ENCODE data around the gene GATAD2B. TPM values are rescaled to one million over a fixed set of nuclear protein-coding genes. Genes with fewer than 3 reads are reported as not detected.
"Not testable (repeated sequence)": the region's sequence is repeated elsewhere in the genome, so short reads cannot be mapped to it uniquely, and the experiment has no call there.

GATAD2B gene
- total RNA-seq, 4 donors from 2014 or later, result 9.7 to 16.6 (median 12.0) TPM

- intact Hi-C loops (cut with DNase I), result no loop called here
- 93 to 94% methylated on average over 5 of the region's 5 CpGs for WGBS, 2 donors
- H3K27me3 ChIP-seq, result no peaks in the 10 kb centered on the region
- TF ChIP-seq, protein P1, sequence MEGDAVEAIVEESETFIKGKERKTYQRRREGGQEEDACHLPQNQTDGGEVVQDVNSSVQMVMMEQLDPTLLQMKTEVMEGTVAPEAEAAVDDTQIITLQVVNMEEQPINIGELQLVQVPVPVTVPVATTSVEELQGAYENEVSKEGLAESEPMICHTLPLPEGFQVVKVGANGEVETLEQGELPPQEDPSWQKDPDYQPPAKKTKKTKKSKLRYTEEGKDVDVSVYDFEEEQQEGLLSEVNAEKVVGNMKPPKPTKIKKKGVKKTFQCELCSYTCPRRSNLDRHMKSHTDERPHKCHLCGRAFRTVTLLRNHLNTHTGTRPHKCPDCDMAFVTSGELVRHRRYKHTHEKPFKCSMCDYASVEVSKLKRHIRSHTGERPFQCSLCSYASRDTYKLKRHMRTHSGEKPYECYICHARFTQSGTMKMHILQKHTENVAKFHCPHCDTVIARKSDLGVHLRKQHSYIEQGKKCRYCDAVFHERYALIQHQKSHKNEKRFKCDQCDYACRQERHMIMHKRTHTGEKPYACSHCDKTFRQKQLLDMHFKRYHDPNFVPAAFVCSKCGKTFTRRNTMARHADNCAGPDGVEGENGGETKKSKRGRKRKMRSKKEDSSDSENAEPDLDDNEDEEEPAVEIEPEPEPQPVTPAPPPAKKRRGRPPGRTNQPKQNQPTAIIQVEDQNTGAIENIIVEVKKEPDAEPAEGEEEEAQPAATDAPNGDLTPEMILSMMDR (IDR thresholded peaks at IDR 0.05), result no peak
- TF ChIP-seq POLR2A (IDR thresholded peaks at IDR 0.05), result no peak
- no peaks in the 10 kb centered on the region for H3K9me3 ChIP-seq
- no peaks in the 10 kb centered on the region for H3K4me1 ChIP-seq
- DNase-seq, result no peak
- H3K27ac ChIP-seq, result no peak overlapping the region
- H3K36me3 ChIP-seq, result peaks cover 0 to 29% (median 0%) of the 10 kb centered on the region in 3 donors
- no peak overlapping the region for H3K4me3 ChIP-seq
Observed at GRCh38 chr1:153848805-153849204, 74.0 kb downstream of the GATAD2B start.

- TF ChIP-seq, protein P1 (IDR thresholded peaks at IDR 0.05), result no peak
- TF ChIP-seq POLR2A (IDR thresholded peaks at IDR 0.05), result no peak
- H3K36me3 ChIP-seq, result no peaks in the 10 kb centered on the region
- no peak overlapping the region for H3K27ac ChIP-seq
- no peaks in the 10 kb centered on the region for H3K9me3 ChIP-seq
- no peak for DNase-seq
- no peaks in the 10 kb centered on the region for H3K27me3 ChIP-seq
- no peak overlapping the region for H3K4me3 ChIP-seq
- 92 to 95% methylated on average over 3 of the region's 3 CpGs for WGBS, 2 donors
- intact Hi-C loops (cut with DNase I), result no loop called here
- H3K4me1 ChIP-seq, result no peaks in the 10 kb centered on the region
Observed at GRCh38 chr1:153845158-153845557, 77.6 kb downstream of the GATAD2B start.

GRCh38 chr1:153844349-153844748, 78.4 kb downstream of the GATAD2B start:
- H3K9me3 ChIP-seq; H3K27me3 ChIP-seq; H3K4me1 ChIP-seq; DNase-seq; H3K36me3 ChIP-seq; H3K27ac ChIP-seq; intact Hi-C loops (cut with DNase I); H3K4me3 ChIP-seq: not testable (repeated sequence)
- WGBS, 2 donors, result 58 to 64% methylated on average over 2 to 3 of the region's 3 CpGs

DNA sequence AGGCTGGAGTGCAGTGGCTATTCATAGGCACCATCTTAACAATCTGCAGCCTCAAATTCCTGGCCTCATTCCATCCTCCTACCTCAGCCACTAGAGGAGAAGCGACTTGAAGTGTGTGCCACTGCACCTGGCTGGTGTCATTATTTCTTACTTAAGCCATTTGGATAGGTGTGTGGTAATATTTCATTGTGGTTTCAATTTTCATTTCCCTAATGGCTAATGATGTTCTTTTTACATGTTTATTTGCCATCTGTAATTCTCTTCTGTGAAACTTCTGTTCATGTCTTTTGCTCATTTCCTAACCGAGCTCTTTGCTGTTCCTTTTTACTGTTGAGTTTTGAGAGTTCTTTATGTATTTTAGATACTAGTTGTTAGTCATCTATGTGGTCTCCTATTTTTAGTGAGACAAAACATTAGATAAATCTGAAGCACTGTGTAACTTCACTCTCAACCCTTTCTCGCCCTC, 80.7 kb downstream of the GATAD2B start:
- 67 to 72% methylated on average over 3 of the region's 3 CpGs for WGBS, 2 donors

DNA sequence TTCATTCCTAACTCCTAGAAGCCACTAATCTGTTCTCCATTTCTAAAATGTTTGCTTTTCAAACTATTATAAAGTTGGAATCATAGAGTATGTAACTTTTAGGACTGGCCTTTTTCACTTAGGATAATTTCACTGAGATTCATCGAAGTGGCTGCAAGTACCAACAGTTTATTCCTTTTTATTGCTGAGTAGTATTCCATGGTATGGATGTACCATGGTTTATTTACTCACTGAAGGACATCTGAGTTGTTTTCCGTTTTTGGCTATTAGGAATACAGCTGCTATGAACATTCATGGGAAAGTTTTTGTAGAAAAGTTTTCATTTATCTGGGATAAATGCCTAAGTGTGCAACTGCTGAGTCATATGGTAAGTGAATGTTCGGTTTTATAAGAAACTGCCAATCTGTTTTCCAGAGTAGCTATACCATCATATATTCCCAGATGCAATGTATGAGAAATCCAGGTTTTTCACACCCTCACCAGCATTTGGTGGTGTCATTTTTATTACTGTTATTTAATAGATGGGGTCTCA, 81.2 kb downstream of the GATAD2B start:
- Histone ChIP-seq H3K27me3 (no peaks in the 10 kb centered on the region), H3K4me3 (no peak overlapping the region), H3K9me3 (no peaks in the 10 kb centered on the region), H3K36me3 (peaks cover 0 to 9% (median 0%) of the 10 kb centered on the region in 3 donors), H3K4me1 (no peaks in the 10 kb centered on the region), H3K27ac (no peak overlapping the region)
- TF ChIP-seq, protein P1 (IDR thresholded peaks at IDR 0.05), result no peak
- TF ChIP-seq POLR2A (IDR thresholded peaks at IDR 0.05), result no peak
- intact Hi-C loops (cut with DNase I), result no loop called here
- 70 to 89% methylated on average over 3 of the region's 3 CpGs for WGBS, 2 donors
- no peak for DNase-seq

More for the DNA sequence above, 80.7 kb downstream of the GATAD2B start:
- intact Hi-C loops (cut with DNase I), result no loop called here
- Histone ChIP-seq H3K36me3 (peaks cover 0 to 9% (median 0%) of the 10 kb centered on the region in 3 donors), H3K4me3 (no peak overlapping the region), H3K27me3 (no peaks in the 10 kb centered on the region), H3K4me1 (no peaks in the 10 kb centered on the region), H3K27ac (no peak overlapping the region), H3K9me3 (no peaks in the 10 kb centered on the region)
- no peak for DNase-seq
- TF ChIP-seq POLR2A (IDR thresholded peaks at IDR 0.05), result no peak
- TF ChIP-seq, protein P1 (IDR thresholded peaks at IDR 0.05), result no peak

GRCh38 chr1:153840774-153841173, 82.0 kb downstream of the GATAD2B start:
- H3K4me1 ChIP-seq; H3K36me3 ChIP-seq; H3K4me3 ChIP-seq; H3K9me3 ChIP-seq; H3K27me3 ChIP-seq; DNase-seq; intact Hi-C loops (cut with DNase I); H3K27ac ChIP-seq: not testable (repeated sequence)
- WGBS, 2 donors, result 74 to 90% methylated on average over 8 to 14 of the region's 14 CpGs

DNA sequence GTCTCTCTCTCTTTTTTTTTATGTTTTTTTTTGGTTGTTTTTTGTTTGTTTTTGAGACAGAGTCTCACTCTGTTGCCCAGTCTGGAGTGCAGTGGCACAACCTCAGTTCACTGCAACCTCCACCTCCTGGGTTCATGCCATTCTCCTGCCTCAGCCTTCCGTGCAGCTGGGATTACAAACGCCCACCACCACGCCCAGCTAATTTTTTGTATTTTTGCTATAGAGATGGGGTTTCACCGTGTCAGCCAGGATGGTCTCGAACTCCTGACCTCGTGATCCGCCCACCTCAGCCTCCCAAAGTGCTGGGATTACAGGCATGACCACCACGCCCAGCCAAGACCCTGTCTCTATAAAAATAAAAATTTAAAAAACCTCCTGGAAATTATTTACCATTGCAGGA, 88.8 kb downstream of the GATAD2B start:
- intact Hi-C loops (cut with DNase I); DNase-seq; H3K4me1 ChIP-seq; H3K27ac ChIP-seq; H3K4me3 ChIP-seq; H3K9me3 ChIP-seq; H3K27me3 ChIP-seq: not testable (repeated sequence)
- whole genome bisulfite sequencing, 2 donors, result 86 to 91% methylated on average over 8 of the region's 8 CpGs
- H3K36me3 ChIP-seq, result peaks cover 0 to 15% (median 0%) of the 10 kb centered on the region in 3 donors

All from esophagus squamous epithelium (tissue), 5 donors.